Measurements from ENCODE around the gene INPP5A. TPM values are rescaled to one million over a fixed set of nuclear protein-coding genes. Genes with fewer than 3 reads are reported as not detected.

The INPP5A gene
- total RNA-seq, 4 donors from 2014 or later = 16.9 to 58.2 (median 29.5) TPM

DNA sequence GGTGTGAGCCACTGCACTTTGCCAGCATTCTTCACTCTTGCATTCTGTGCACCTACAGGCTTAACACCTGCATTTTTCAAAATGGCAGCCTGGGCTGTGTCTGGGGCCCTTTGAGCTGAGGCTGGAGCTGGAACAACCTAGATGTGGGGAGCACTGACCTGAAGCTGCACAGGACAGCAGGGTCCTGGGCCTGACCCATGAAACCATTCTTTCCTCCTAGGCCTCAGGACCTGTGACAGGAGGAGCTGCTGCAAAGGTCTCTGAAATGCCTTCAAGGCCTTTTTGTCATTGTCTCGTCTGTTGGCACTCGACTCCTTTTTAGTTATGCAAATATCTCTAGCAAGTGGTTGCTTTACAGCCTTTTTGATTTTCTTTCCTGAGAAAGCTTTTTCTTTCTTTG, 82.3 kb downstream of the INPP5A start:
- Histone ChIP-seq H3K4me1 (peaks cover 0 to 6% (median 4%) of the 10 kb centered on the region in 3 donors), H3K27ac (no peak overlapping the region), H3K9me3 (peaks cover 0 to 31% (median 16%) of the 10 kb centered on the region in 3 donors), H3K36me3 (peaks cover 0 to 19% (median 0%) of the 10 kb centered on the region in 3 donors), H3K4me3 (no peak overlapping the region), H3K27me3 (no peaks in the 10 kb centered on the region)
- no peak for TF ChIP-seq POLR2A (IDR thresholded peaks at IDR 0.05)
- TF ChIP-seq, protein P1, sequence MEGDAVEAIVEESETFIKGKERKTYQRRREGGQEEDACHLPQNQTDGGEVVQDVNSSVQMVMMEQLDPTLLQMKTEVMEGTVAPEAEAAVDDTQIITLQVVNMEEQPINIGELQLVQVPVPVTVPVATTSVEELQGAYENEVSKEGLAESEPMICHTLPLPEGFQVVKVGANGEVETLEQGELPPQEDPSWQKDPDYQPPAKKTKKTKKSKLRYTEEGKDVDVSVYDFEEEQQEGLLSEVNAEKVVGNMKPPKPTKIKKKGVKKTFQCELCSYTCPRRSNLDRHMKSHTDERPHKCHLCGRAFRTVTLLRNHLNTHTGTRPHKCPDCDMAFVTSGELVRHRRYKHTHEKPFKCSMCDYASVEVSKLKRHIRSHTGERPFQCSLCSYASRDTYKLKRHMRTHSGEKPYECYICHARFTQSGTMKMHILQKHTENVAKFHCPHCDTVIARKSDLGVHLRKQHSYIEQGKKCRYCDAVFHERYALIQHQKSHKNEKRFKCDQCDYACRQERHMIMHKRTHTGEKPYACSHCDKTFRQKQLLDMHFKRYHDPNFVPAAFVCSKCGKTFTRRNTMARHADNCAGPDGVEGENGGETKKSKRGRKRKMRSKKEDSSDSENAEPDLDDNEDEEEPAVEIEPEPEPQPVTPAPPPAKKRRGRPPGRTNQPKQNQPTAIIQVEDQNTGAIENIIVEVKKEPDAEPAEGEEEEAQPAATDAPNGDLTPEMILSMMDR (IDR thresholded peaks at IDR 0.05) = no peak
- DNase-seq = no peak
- WGBS, 2 donors = 83 to 98% methylated on average over 2 of the region's 2 CpGs
- intact Hi-C loops (cut with DNase I) = no loop called here

DNA sequence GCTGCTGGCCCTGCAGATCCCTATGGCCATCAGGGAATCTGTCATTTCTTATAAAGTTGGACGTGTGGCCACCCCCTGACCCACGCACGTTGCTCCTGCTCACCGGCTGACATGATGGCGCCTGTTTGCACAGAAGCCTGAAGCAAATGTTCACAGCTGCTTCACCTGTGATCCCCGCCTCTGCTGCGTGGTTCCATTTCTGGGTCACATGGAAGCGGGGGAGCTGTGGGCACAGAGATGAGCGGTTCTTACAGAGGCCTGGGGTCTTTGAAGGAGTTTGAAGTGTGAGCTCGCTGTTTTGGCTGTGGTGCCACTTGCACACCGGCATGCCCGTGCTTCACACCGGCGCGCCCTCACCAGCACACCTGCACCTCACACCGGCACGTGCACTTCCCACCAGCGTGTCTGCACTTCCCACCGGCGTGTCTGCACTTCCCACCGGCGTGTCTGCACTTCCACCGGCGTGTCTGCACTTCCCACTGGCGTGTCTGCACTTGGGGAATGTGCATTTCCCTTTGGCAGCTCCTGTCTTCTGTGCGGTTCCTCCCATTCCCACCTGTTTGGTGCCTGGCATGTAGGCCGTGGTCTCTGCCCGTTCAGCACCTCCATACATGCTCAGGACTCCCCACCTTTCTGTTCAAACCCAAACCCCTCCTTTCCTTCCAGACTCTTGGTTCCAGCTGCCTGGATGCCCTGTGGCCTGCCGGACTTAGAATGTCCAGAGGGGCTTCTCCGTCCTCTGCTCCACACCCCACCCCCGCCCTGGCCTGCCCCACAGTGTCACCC, 86.7 kb downstream of the INPP5A start:
- no peaks in the 10 kb centered on the region for H3K36me3 ChIP-seq
- intact Hi-C loops (cut with DNase I) = no loop called here
- H3K4me1 ChIP-seq = peaks cover 4 to 48% (median 25%) of the 10 kb centered on the region in 3 donors
- H3K4me3 ChIP-seq = no peak overlapping the region
- no peaks in the 10 kb centered on the region for H3K27me3 ChIP-seq
- WGBS, 2 donors = 87 to 91% methylated on average over 21 to 31 of the region's 31 CpGs
- H3K9me3 ChIP-seq = peaks cover 0 to 28% (median 13%) of the 10 kb centered on the region in 3 donors
- peak overlapping the region in 1 of 4 donors; percentile 54 for H3K27ac ChIP-seq
- no peak for DNase-seq
- TF ChIP-seq, protein P1 (IDR thresholded peaks at IDR 0.05) = no peak
- no peak for TF ChIP-seq POLR2A (IDR thresholded peaks at IDR 0.05)

- H3K4me3 ChIP-seq = no peak overlapping the region
- peak overlapping the region in 1 of 4 donors; percentile 54 for H3K27ac ChIP-seq
- intact Hi-C loops (cut with DNase I) = no loop called here
- H3K27me3 ChIP-seq = no peaks in the 10 kb centered on the region
- H3K4me1 ChIP-seq = peaks cover 4 to 54% (median 26%) of the 10 kb centered on the region in 3 donors
- H3K9me3 ChIP-seq = peaks cover 0 to 21% (median 6%) of the 10 kb centered on the region in 3 donors
- WGBS, 2 donors = 69 to 82% methylated on average over 10 to 12 of the region's 12 CpGs
- TF ChIP-seq POLR2A (IDR thresholded peaks at IDR 0.05) = no peak
- TF ChIP-seq, protein P1 (IDR thresholded peaks at IDR 0.05) = no peak
- no peak for DNase-seq
- H3K36me3 ChIP-seq = no peaks in the 10 kb centered on the region
These were observed 87.4 kb downstream of the INPP5A start for GRCh38 chr10:132624847-132625471.

DNA sequence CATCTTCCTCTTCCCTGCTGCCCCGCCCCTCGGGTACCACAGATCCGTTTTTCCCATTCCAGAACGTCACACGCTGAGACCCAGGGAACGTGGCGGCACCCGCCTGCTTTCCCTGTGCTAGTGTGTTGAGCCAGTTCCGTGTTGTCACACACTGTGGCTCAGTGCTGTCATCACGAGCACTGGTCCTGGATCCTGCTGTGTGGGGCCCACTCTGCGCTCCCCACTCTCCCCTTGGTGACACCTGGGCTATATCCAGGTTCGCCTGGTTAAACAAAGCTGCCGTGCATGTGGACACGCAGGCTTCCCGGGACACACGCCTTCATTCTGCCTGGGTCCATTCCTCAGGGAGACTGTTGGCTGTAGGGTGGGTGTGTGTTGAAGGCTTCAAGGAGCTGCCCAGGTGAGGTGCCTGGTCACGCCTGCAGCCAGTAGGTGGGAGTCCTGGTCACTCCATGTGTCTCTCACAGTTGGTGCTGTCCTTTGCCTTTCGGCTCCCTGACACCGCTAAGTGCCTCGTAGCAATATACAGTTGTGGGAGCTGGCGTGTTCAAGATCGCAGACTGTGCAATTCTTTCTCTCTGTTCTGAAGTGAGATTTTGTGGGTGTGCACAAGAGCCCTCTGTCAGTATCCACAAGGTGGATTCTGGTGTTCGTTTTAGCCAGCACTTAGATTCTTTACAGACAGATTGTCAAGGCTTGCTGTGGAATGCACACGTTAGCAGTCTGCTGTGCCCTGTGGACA, 88.6 kb downstream of the INPP5A start:
- Histone ChIP-seq H3K4me1 (peaks cover 4 to 67% (median 33%) of the 10 kb centered on the region in 3 donors), H3K27ac (peak overlapping the region in 2 of 4 donors; percentile 82 to 88), H3K36me3 (no peaks in the 10 kb centered on the region), H3K27me3 (no peaks in the 10 kb centered on the region), H3K9me3 (peaks cover 0 to 9% (median 6%) of the 10 kb centered on the region in 3 donors), H3K4me3 (no peak overlapping the region)
- DNase-seq = no peak
- no peak for TF ChIP-seq POLR2A (IDR thresholded peaks at IDR 0.05)
- TF ChIP-seq, protein P1 (IDR thresholded peaks at IDR 0.05) = no peak
- 85 to 86% methylated on average over 15 to 20 of the region's 24 CpGs for WGBS, 2 donors
- intact Hi-C loops (cut with DNase I) = no loop called here
